ENCODE data around the gene SPR.

DNA sequence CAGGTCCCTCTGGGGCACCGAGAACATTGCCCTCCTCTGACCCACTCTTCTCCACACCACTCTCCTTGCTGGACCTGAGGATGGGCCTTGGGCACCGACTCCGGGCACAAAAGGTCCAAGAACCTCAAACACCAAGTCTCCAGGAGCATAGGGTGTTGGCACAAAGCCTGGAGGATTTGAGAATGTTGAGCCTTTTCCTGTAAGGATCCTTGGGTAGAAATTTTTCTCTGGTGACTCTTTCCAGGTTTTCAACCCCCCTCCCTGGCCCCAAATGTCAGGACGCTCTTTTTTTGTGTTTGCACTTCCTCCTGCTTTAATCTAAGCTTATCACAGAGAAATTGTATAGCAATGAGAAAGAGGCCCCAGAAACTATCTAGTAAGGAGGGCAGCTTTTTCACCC, 9.2 kb downstream of the SPR start:
- TF ChIP-seq, protein P1, sequence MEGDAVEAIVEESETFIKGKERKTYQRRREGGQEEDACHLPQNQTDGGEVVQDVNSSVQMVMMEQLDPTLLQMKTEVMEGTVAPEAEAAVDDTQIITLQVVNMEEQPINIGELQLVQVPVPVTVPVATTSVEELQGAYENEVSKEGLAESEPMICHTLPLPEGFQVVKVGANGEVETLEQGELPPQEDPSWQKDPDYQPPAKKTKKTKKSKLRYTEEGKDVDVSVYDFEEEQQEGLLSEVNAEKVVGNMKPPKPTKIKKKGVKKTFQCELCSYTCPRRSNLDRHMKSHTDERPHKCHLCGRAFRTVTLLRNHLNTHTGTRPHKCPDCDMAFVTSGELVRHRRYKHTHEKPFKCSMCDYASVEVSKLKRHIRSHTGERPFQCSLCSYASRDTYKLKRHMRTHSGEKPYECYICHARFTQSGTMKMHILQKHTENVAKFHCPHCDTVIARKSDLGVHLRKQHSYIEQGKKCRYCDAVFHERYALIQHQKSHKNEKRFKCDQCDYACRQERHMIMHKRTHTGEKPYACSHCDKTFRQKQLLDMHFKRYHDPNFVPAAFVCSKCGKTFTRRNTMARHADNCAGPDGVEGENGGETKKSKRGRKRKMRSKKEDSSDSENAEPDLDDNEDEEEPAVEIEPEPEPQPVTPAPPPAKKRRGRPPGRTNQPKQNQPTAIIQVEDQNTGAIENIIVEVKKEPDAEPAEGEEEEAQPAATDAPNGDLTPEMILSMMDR (IDR thresholded peaks at IDR 0.05; ENCODE audit: extremely low read depth in 1 of 2, insufficient read depth in 1 of 2, low read depth in 1 of 2, low read length in 2 of 2), result no peak
- no peak for TF ChIP-seq POLR2A (IDR thresholded peaks at IDR 0.05; ENCODE audit: low read depth, low read length)
- no peak for TF ChIP-seq EZH2 (IDR thresholded peaks at IDR 0.05; ENCODE audit: borderline replicate concordance, low read depth, low read length, severe bottlenecking)
